Lower lobe of right lung (tissue), 2 donors: Measurements from ENCODE around the gene USP11. TPM values are rescaled to one million over a fixed set of nuclear protein-coding genes. Genes with fewer than 3 reads are reported as not detected.

Experiments
- ATAC-seq, 2 donors: fragments of 200-7000 bp; cut with Tn5 transposase; one replicate each; pipeline ENCODE4 v1.9.1; 2020 to 2022; ENCODE audit warnings: mild to moderate bottlenecking in 2 of 2, moderate library complexity in 2 of 2
- DNase-seq: peaks from one replicate; pipeline ENCODE4 v3.0.0-alpha.2; 2020
- H3K27ac ChIP-seq: fragments of 200-600 bp; one replicate; pipeline ENCODE4 v1.8.0; 2022
- H3K27me3 ChIP-seq: fragments of 200-600 bp; one replicate; pipeline ENCODE4 v1.8.0; 2022; ENCODE audit warnings: low read depth
- H3K36me3 ChIP-seq: fragments of 200-600 bp; one replicate; pipeline ENCODE4 v1.8.0; 2022; ENCODE audit warnings: mild to moderate bottlenecking
- H3K4me1 ChIP-seq: fragments of 200-600 bp; one replicate; pipeline ENCODE4 v1.8.0; 2022
- H3K4me3 ChIP-seq: fragments of 200-600 bp; one replicate; pipeline ENCODE4 v1.8.0; 2022; ENCODE audit warnings: mild to moderate bottlenecking
- H3K9me3 ChIP-seq: fragments of 200-600 bp; one replicate; pipeline ENCODE4 v1.8.0; 2022
- CTCF ChIP-seq: fragments of 200-600 bp; IDR thresholded peaks from one replicate; pipeline ENCODE4 v1.8.0; 2022; ENCODE audit warnings: antibody characterized with exemption, mild to moderate bottlenecking
- intact Hi-C: fragments of 100-400 bp; cut with DNase I; formaldehyde crosslinking; loops from one replicate; pipeline ENCODE4 v1.11.0; 2022
- total RNA-seq: library from RNA; stranded (reverse); fragmentation: NEBNext Ultra II Directional; extraction: Animal tissue kit (Norgen Biotek cat#: 25700); gene quantifications from one replicate; pipeline ENCODE4 v1.2.1, GENCODE V29; 2021
- donor health status: DM: no; HTN: yes; CAD: no; lungs with severe emphysema.

The USP11 gene
- total RNA-seq, 1 donor from 2014 or later = 52.9 TPM

GRCh38 chrX:47227334-47227583 lies 5.5 kb upstream of the USP11 start:
- ATAC-seq = no peak
- intact Hi-C loops = no loop called here
- H3K4me3 ChIP-seq = no peak overlapping the region
- H3K36me3 ChIP-seq = peaks cover 57% of the 10 kb centered on the region
- TF ChIP-seq CTCF = no peak
- H3K4me1 ChIP-seq = peaks cover 4% of the 10 kb centered on the region
- no peaks in the 10 kb centered on the region for H3K27me3 ChIP-seq
- H3K9me3 ChIP-seq = no peaks in the 10 kb centered on the region
- DNase-seq = no peak
- no peak overlapping the region for H3K27ac ChIP-seq

- Histone ChIP-seq H3K4me1 (peaks cover 8% of the 10 kb centered on the region), H3K4me3 (no peak overlapping the region), H3K36me3 (peaks cover 50% of the 10 kb centered on the region), H3K27me3 (no peaks in the 10 kb centered on the region), H3K27ac (no peak overlapping the region), H3K9me3 (no peaks in the 10 kb centered on the region)
- DNase-seq (no peak), ATAC-seq (no peak)
- no peak for TF ChIP-seq CTCF
- intact Hi-C loops = no loop called here
Observed at GRCh38 chrX:47228550-47229270, 4.1 kb upstream of the USP11 start.

GRCh38 chrX:47229427-47229826 lies 3.4 kb upstream of the USP11 start:
- intact Hi-C loops = no loop called here
- no peaks in the 10 kb centered on the region for H3K9me3 ChIP-seq

GRCh38 chrX:47230136-47230868 lies 2.5 kb upstream of the USP11 start:
- intact Hi-C loops = no loop called here
- Histone ChIP-seq H3K27me3 (no peaks in the 10 kb centered on the region), H3K36me3 (peaks cover 36% of the 10 kb centered on the region), H3K4me3 (no peak overlapping the region), H3K27ac (no peak overlapping the region), H3K9me3 (no peaks in the 10 kb centered on the region), H3K4me1 (peaks cover 16% of the 10 kb centered on the region)
- TF ChIP-seq CTCF = no peak
- no peak for ATAC-seq
- DNase-seq = no peak

More at GRCh38 chrX:47229427-47229826, 3.4 kb upstream of the USP11 start:
- no peak for TF ChIP-seq CTCF
- DNase-seq (no peak), ATAC-seq (no peak)
- peaks cover 8% of the 10 kb centered on the region for H3K4me1 ChIP-seq
- no peak overlapping the region for H3K4me3 ChIP-seq
- H3K27ac ChIP-seq = no peak overlapping the region
- peaks cover 43% of the 10 kb centered on the region for H3K36me3 ChIP-seq
- no peaks in the 10 kb centered on the region for H3K27me3 ChIP-seq

GRCh38 chrX:47231167-47231566 lies 1.6 kb upstream of the USP11 start:
- Histone ChIP-seq H3K36me3 (peaks cover 27% of the 10 kb centered on the region), H3K4me3 (no peak overlapping the region), H3K27ac (no peak overlapping the region), H3K27me3 (no peaks in the 10 kb centered on the region), H3K4me1 (peaks cover 16% of the 10 kb centered on the region), H3K9me3 (no peaks in the 10 kb centered on the region)
- intact Hi-C loops = no loop called here
- ATAC-seq (no peak), DNase-seq (no peak)
- no peak for TF ChIP-seq CTCF
